ENCODE measurements around the gene LMAN2.
"Not testable (repeated sequence)": the region's sequence is repeated elsewhere in the genome, so short reads cannot be mapped to it uniquely, and the experiment has no call there.

LMAN2 gene

GRCh38 chr5:177308740-177309139 is 42.7 kb downstream of the LMAN2 start:
- ChIA-PET POLR2A (no interaction called here), CTCF (interaction anchor here (1.1 to 8.1 kb wide), 26 partner anchors 10 to 195 kb away, joined by 3 to 64 read pairs (median 14); partner anchors contain the start of genes F12, LMAN2, PFN3 and PRR7)
- TF ChIP-seq CTCF (IDR thresholded peaks at IDR 0.05; ENCODE audit: control extremely low read depth, extremely low read depth, low read depth, missing control alignments): no peak
- DNase-seq (ENCODE audit: extremely low spot score): no peak

- no peak for TF ChIP-seq CTCF (IDR thresholded peaks at IDR 0.05; ENCODE audit: control extremely low read depth, extremely low read depth, low read depth, missing control alignments)
- POLR2A ChIA-PET: no interaction called here
- CTCF ChIA-PET: interaction anchor here (1.0 to 8.1 kb wide), 15 partner anchors 9 to 194 kb away, joined by 4 to 64 read pairs (median 18); partner anchors contain the start of genes F12, PFN3 and PRR7
- no peak for DNase-seq (ENCODE audit: extremely low spot score)
These were observed 43.7 kb downstream of the LMAN2 start for GRCh38 chr5:177307544-177308363.

GRCh38 chr5:177306674-177307543 is 44.6 kb downstream of the LMAN2 start:
- DNase-seq (ENCODE audit: extremely low spot score): no peak
- no peak for TF ChIP-seq CTCF (IDR thresholded peaks at IDR 0.05; ENCODE audit: control extremely low read depth, extremely low read depth, low read depth, missing control alignments)
- ChIA-PET POLR2A (no interaction called here), CTCF (interaction anchor here (1.0 to 8.1 kb wide), 3 partner anchors 8 to 147 kb away, joined by 4 to 64 read pairs (median 30); no protein-coding TSS in a partner anchor)

GRCh38 chr5:177306103-177306640 is 45.3 kb downstream of the LMAN2 start:
- CTCF ChIA-PET: interaction anchor here (5.0 to 8.1 kb wide), 2 partner anchors 84 to 148 kb away, joined by 30 to 64 read pairs; no protein-coding TSS in a partner anchor
- POLR2A ChIA-PET; DNase-seq (ENCODE audit: extremely low spot score): not testable (repeated sequence)

- DNase-seq (ENCODE audit: extremely low spot score): no peak
- POLR2A ChIA-PET: interaction anchor here (0.6 kb wide), 1 partner anchor 194 kb away, joined by 5 read pairs; no protein-coding TSS in a partner anchor
- TF ChIP-seq CTCF (IDR thresholded peaks at IDR 0.05; ENCODE audit: control extremely low read depth, extremely low read depth, low read depth, missing control alignments): no peak
- CTCF ChIA-PET: interaction anchor here (0.9 to 1.5 kb wide), 3 partner anchors 13 to 100 kb away, joined by 3 to 4 read pairs (median 3); no protein-coding TSS in a partner anchor
These were observed 46.9 kb downstream of the LMAN2 start for GRCh38 chr5:177304392-177305119.

- ChIA-PET POLR2A (no interaction called here), CTCF (interaction anchor here (0.7 to 2.9 kb wide), 9 partner anchors 8 to 190 kb away, joined by 3 to 8 read pairs (median 4); partner anchors contain the start of gene MXD3)
- DNase-seq (ENCODE audit: extremely low spot score): no peak
- no peak for TF ChIP-seq CTCF (IDR thresholded peaks at IDR 0.05; ENCODE audit: control extremely low read depth, extremely low read depth, low read depth, missing control alignments)
These were observed 47.5 kb downstream of the LMAN2 start for GRCh38 chr5:177303925-177304391.

Data from GM10248 (cell line).